K562 (cell line): ENCODE measurements around the gene MIEF2. TPM values are rescaled to one million over a fixed set of nuclear protein-coding genes. Genes with fewer than 3 reads are reported as not detected.

Experiments used
- ARHGAP35 ChIP-seq: fragments of 450-650 bp; IDR thresholded peaks from 2 replicates; pipeline ENCODE4 v1.6.1; 2018; ENCODE audit not compliant: partially characterized antibody
- BCLAF1 ChIP-seq, 2 experiments: fragments of 450-650 bp in 1 of 2; IDR thresholded peaks; 2 replicates each; pipeline ENCODE4 v1.6.1; 2011 to 2017; ENCODE audit warnings: low read depth in 2 of 2, antibody characterized with exemption in 1 of 2, borderline replicate concordance in 1 of 2, low read length in 1 of 2, mild to moderate bottlenecking in 1 of 2, mixed read lengths in 1 of 2; ENCODE audit not compliant: control insufficient read depth in 1 of 2
- CBX8 ChIP-seq: fragments of 200-600 bp; sonication (generic); IDR thresholded peaks from 2 replicates; pipeline ENCODE4 v1.6.1; 2012; ENCODE audit warnings: borderline replicate concordance, mixed run types, low read depth, mild to moderate bottlenecking, moderate library complexity, mixed read lengths, low read length, control low read depth, inconsistent platforms; ENCODE audit not compliant: poor library complexity, severe bottlenecking; ENCODE audit errors: extremely low read depth
- E2F4 ChIP-seq: sonication (generic); formaldehyde crosslinking; IDR thresholded peaks from 2 replicates; pipeline ENCODE4 v1.8.0; 2022; ENCODE audit warnings: mild to moderate bottlenecking, low read depth, missing genetic modification reagents
- ETV1 ChIP-seq: fragments of 450-650 bp; conservative IDR thresholded peaks from 2 replicates; pipeline ENCODE4 v1.6.1; 2016; ENCODE audit warnings: missing genetic modification characterization, control low read depth, low read depth, missing compliant biosample characterization
- FUS ChIP-seq: fragments of 200-400 bp; formaldehyde crosslinking; optimal IDR thresholded peaks from 2 replicates; pipeline ENCODE3; 2017; ENCODE audit warnings: low read depth, low read length
- HDGF ChIP-seq: fragments of 450-650 bp; IDR thresholded peaks from 2 replicates; pipeline ENCODE4 v1.6.1; 2016
- JUNB ChIP-seq: fragments of 450-650 bp; formaldehyde crosslinking; conservative IDR thresholded peaks from 2 replicates; pipeline ENCODE4 v1.4.0; 2020; ENCODE audit warnings: mild to moderate bottlenecking
- L3MBTL2 ChIP-seq: fragments of 450-650 bp; IDR thresholded peaks from 2 replicates; pipeline ENCODE4 v1.6.1; 2016; ENCODE audit warnings: mild to moderate bottlenecking, moderate library complexity
- MIER1 ChIP-seq: fragments of 450-650 bp; IDR thresholded peaks from 2 replicates; pipeline ENCODE4 v1.6.1; 2016; ENCODE audit warnings: antibody characterized with exemption, mild to moderate bottlenecking, low read depth
- MITF ChIP-seq: IDR thresholded peaks from 2 replicates; pipeline ENCODE4 v1.6.1; 2014; ENCODE audit warnings: antibody characterized with exemption
- NCOA2 ChIP-seq, 2 experiments: fragments of 450-650 bp; IDR thresholded peaks; 2 replicates each; pipeline ENCODE4 v1.6.1; 2018; ENCODE audit warnings: mild to moderate bottlenecking in 2 of 2, moderate library complexity in 1 of 2; ENCODE audit not compliant: partially characterized antibody in 2 of 2
- PRPF4 ChIP-seq: fragments of 200-400 bp; formaldehyde crosslinking; IDR thresholded peaks from one replicate; pipeline ENCODE4 v1.6.1; 2017; ENCODE audit warnings: low read length, low read depth, mild to moderate bottlenecking; ENCODE audit not compliant: insufficient read depth, poor library complexity, severe bottlenecking
- SIN3B ChIP-seq: fragments of 450-650 bp; IDR thresholded peaks from 2 replicates; pipeline ENCODE4 v1.6.1; 2017; ENCODE audit warnings: low read depth, mild to moderate bottlenecking, moderate library complexity
- SNRNP70 ChIP-seq: fragments of 200-400 bp; formaldehyde crosslinking; optimal IDR thresholded peaks from 2 replicates; pipeline ENCODE3; 2017; ENCODE audit warnings: low read depth, low read length
- TFAP4 ChIP-seq: sonication (generic); formaldehyde crosslinking; IDR thresholded peaks from 2 replicates; pipeline ENCODE4 v1.8.0; 2022; ENCODE audit warnings: missing genetic modification reagents, mild to moderate bottlenecking, moderate library complexity, borderline replicate concordance
- USF1 ChIP-seq: sonication (generic); formaldehyde crosslinking; IDR thresholded peaks from 2 replicates; pipeline ENCODE4 v1.9.0; 2022; ENCODE audit warnings: mild to moderate bottlenecking, missing genetic modification reagents
- ZC3H11A ChIP-seq: IDR thresholded peaks from 2 replicates; pipeline ENCODE4 v1.6.1; 2012; ENCODE audit warnings: low read depth, low read length, improper control_type of control experiment
- ZNF589 ChIP-seq: fragments of 200-800 bp; sonication (Bioruptor generic); IDR thresholded peaks from 2 replicates; pipeline ENCODE4 v1.6.1; 2016; ENCODE audit warnings: low read depth, missing genetic modification characterization, missing compliant biosample characterization
- ZNF644 ChIP-seq: fragments of 200-800 bp; sonication (Bioruptor generic); IDR thresholded peaks from 2 replicates; pipeline ENCODE4 v1.6.1; 2016; ENCODE audit warnings: low read depth, missing genetic modification characterization, missing compliant biosample characterization
- ZSCAN29 ChIP-seq: fragments of 450-650 bp; IDR thresholded peaks from 2 replicates; pipeline ENCODE4 v1.6.1; 2017
- polyA plus RNA-seq, 8 experiments: library from polyadenylated mRNA; depleted of rRNA in 4 of 8; stranded (reverse) in 5 of 8; unstranded in 3 of 8; fragments of >200 nt; fragmentation: Nextera tagmentation in 2 of 8; fragmentation: Illumina TruSeq in 1 of 8; extraction: Ambion mirVana in 2 of 8; extraction: Trizol in 1 of 8; gene quantifications; 2 replicates each; pipeline versions ENCODE4 v1.2.1 to v1.2.3, GENCODE V29; 2011 to 2014; ENCODE audit warnings: inconsistent platforms in 1 of 8, missing spikeins in 1 of 8
- total RNA-seq, 7 experiments: library from RNA; depleted of rRNA in 6 of 7; stranded (reverse); fragments of >200 nt in 6 of 7; fragmentation: Illumina TruSeq in 2 of 7; extraction: Trizol in 2 of 7; gene quantifications; 2 replicates each; pipeline versions ENCODE4 v1.2.1 to v1.2.3, GENCODE V29; 2011 to 2021; ENCODE audit warnings: low replicate concordance in 1 of 7

Gene MIEF2
- total and polyA plus RNA-seq, 9 of the 15 experiments (the other 6 are each of a cell fraction or from before 2014, with no cell fraction given), result 0.10 to 8.2 (median 2.4) TPM

GRCh38 chr17:18314059-18314730, 53.7 kb downstream of the MIEF2 start (continued):
- TF ChIP-seq CBX8 (no peak), TFAP4 (peak; percentile 61; the same call in 1 of the 2 replicates), ZNF589 (CRISPR knock-in tag) (no peak), ARHGAP35 (no peak), MIER1 (no peak), MITF (no peak), FUS (no peak), L3MBTL2 (no peak), E2F4 (0 out of 2 replicates have a peak, but pooled peaks have one; percentile 44), ETV1 (tag) (no peak), ZNF644 (no peak), ZC3H11A (no peak), USF1 (0 out of 2 replicates have a peak, but pooled peaks have one; percentile 9), ZSCAN29 (no peak), PRPF4 (no peak), BCLAF1 (IDR thresholded peaks at IDR 0.05; ENCODE audit: borderline replicate concordance in 1 of 2, control insufficient read depth in 1 of 2, low read depth in 2 of 2, low read length in 1 of 2) (no peak), SNRNP70 (no peak), NCOA2 (IDR thresholded peaks at IDR 0.05; ENCODE audit: partially characterized antibody in 2 of 2) (no peak), JUNB (no peak), SIN3B (no peak), HDGF (no peak)
